Keratinocyte (primary cell): ENCODE data around the gene NIPSNAP2.

Experiments
- EZH2 ChIP-seq: IDR thresholded peaks from one replicate; pipeline ENCODE4 v1.6.1; 2012; ENCODE audit warnings: inconsistent platforms, mild to moderate bottlenecking, low read length, moderate library complexity
- TF ChIP-seq, protein P1 (sequence below), 3 experiments: IDR thresholded peaks in 1 of 3; conservative IDR thresholded peaks in 1 of 3; optimal IDR thresholded peaks in 1 of 3; 2 replicates in 2 of 3; 3 replicates in 1 of 3; pipeline versions ENCODE3 to v1.5.1; 2011; ENCODE audit warnings: low read length in 3 of 3, mild to moderate bottlenecking in 3 of 3, moderate library complexity in 2 of 3, control low read depth in 1 of 3, inconsistent platforms in 1 of 3; ENCODE audit not compliant: insufficient read depth in 2 of 3; ENCODE audit errors: extremely low read depth in 1 of 3

DNA sequence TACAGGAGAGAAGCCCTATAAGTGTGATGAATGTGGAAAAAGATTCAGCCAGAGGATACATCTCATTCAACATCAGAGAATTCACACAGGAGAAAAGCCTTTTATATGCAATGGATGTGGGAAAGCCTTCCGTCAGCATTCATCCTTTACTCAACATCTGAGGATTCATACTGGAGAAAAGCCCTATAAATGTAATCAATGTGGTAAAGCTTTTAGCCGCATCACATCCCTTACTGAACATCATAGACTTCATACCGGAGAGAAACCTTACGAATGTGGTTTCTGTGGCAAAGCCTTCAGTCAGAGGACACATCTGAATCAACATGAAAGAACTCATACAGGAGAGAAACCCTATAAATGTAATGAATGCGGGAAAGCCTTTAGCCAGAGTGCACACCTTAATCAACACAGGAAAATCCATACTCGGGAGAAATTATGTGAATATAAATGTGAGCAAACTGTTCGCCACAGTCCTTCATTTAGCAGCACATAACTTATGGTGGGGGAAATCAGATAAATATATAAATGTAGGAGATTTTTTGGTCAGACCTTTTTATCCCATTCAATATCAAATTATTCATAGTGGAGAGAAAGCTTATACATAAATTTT is 24.8 kb upstream of the NIPSNAP2 start:
- TF ChIP-seq, protein P1, sequence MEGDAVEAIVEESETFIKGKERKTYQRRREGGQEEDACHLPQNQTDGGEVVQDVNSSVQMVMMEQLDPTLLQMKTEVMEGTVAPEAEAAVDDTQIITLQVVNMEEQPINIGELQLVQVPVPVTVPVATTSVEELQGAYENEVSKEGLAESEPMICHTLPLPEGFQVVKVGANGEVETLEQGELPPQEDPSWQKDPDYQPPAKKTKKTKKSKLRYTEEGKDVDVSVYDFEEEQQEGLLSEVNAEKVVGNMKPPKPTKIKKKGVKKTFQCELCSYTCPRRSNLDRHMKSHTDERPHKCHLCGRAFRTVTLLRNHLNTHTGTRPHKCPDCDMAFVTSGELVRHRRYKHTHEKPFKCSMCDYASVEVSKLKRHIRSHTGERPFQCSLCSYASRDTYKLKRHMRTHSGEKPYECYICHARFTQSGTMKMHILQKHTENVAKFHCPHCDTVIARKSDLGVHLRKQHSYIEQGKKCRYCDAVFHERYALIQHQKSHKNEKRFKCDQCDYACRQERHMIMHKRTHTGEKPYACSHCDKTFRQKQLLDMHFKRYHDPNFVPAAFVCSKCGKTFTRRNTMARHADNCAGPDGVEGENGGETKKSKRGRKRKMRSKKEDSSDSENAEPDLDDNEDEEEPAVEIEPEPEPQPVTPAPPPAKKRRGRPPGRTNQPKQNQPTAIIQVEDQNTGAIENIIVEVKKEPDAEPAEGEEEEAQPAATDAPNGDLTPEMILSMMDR (optimal IDR thresholded peaks at IDR 0.05 in 1 of 3, IDR thresholded peaks at IDR 0.05 in 1 of 3, conservative IDR thresholded peaks at IDR 0.05 in 1 of 3; ENCODE audit: extremely low read depth in 1 of 3, insufficient read depth in 2 of 3, low read length in 3 of 3) = no peak
- no peak for TF ChIP-seq EZH2
